Dermis blood vessel endothelial cell (primary cell): ENCODE results near the gene BAG5. TPM values are rescaled to one million over a fixed set of nuclear protein-coding genes. Genes with fewer than 3 reads are reported as not detected.

Experiments used
- DNase-seq: peaks from one replicate; pipeline ENCODE4 v3.0.0; 2010
- total RNA-seq: library from RNA; depleted of rRNA; stranded (reverse); fragments of >200 nt; gene quantifications from 2 replicates; pipeline ENCODE4 v1.2.3, GENCODE V29; 2014

Gene BAG5
- total RNA-seq, 1 donor from 2014 or later = 35.4 TPM

DNA sequence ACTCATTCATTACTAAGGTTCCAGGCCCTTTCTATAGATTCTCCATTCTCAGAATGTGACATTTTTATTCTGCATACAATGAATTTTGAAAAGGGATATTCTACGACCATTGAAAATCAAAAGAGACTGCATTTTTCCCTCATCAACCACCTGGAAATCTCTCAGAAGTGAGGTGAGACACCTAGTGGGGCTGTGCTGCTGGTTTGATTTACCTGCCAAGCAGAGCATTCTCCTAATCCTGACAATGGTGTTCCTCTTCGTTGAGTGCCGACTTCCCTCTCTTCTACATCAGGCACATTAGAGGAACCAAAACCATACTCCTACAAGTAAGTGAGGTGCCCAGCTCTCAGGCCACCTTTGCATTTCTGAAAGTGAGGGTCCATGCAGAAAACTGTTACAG, 54.7 kb downstream of the BAG5 start:
- no peak for DNase-seq

Other genes starting within 250 kb of the BAG5 start
- gene EIF5, start 228.4 kb downstream of the BAG5 start, total RNA-seq = 115 and 226 TPM in 2 replicates
- 65.2 and 74.9 TPM in 2 replicates for gene MARK3, start 177.2 kb downstream of the BAG5 start, total RNA-seq
- 2.6 and 3.2 TPM in 2 replicates for gene CKB, start 39.8 kb downstream of the BAG5 start, total RNA-seq
- gene TRMT61A, start 33.5 kb downstream of the BAG5 start, total RNA-seq = 5.6 and 7.5 TPM in 2 replicates
- 24.7 and 26.5 TPM in 2 replicates for gene COA8, start 303 bp upstream of the BAG5 start, total RNA-seq
- 205 and 277 TPM in 2 replicates for gene KLC1, start 66.6 kb upstream of the BAG5 start, total RNA-seq
- gene XRCC3, start 152.8 kb upstream of the BAG5 start, total RNA-seq = 18.2 and 26.9 TPM in 2 replicates
- 108 and 138 TPM in 2 replicates for gene ZFYVE21, start 153.2 kb upstream of the BAG5 start, total RNA-seq